KG1 (cell line): ENCODE data around the gene PEDS1.
A peak's percentile ranks its signal among the peaks of the same experiment; 100 is the strongest.
"Not testable (repeated sequence)": the region's sequence is repeated elsewhere in the genome, so short reads cannot be mapped to it uniquely, and the experiment has no call there.

Experiments
- DNase-seq: peaks from one replicate; lab custom pipeline; 2025; lab: John Stamatoyannopoulos, UW

PEDS1 gene

GRCh38 chr20:50163570-50164317 lies 10.2 kb upstream of the PEDS1 start:
- no peak for DNase-seq

GRCh38 chr20:50161494-50161893 lies 8.0 kb upstream of the PEDS1 start:
- DNase-seq: not testable (repeated sequence)

- DNase-seq: no peak
Measured at GRCh38 chr20:50153153-50153499, 397 bp downstream of the PEDS1 start.

- DNase-seq: no peak
Measured at GRCh38 chr20:50152394-50153152, 950 bp downstream of the PEDS1 start.

- DNase-seq: no peak
Measured at GRCh38 chr20:50151034-50151743, 2.3 kb downstream of the PEDS1 start.

- no peak for DNase-seq
Measured at GRCh38 chr20:50149481-50150254, 3.9 kb downstream of the PEDS1 start.

GRCh38 chr20:50146732-50147662 lies 6.5 kb downstream of the PEDS1 start:
- DNase-seq: peak; percentile 39

- DNase-seq: no peak
Measured at GRCh38 chr20:50146214-50146613, 7.3 kb downstream of the PEDS1 start.

- DNase-seq: no peak
Measured at GRCh38 chr20:50145566-50145965, 8.0 kb downstream of the PEDS1 start.

- DNase-seq: no peak
Measured at GRCh38 chr20:50144362-50144761, 9.2 kb downstream of the PEDS1 start.

- no peak for DNase-seq
Measured at GRCh38 chr20:50142812-50143211, 10.7 kb downstream of the PEDS1 start.

GRCh38 chr20:50141811-50142561 lies 11.5 kb downstream of the PEDS1 start:
- no peak for DNase-seq

GRCh38 chr20:50141018-50141675 lies 12.4 kb downstream of the PEDS1 start:
- DNase-seq: no peak

- DNase-seq: no peak
Measured at GRCh38 chr20:50140339-50140859, 13.1 kb downstream of the PEDS1 start.

- no peak for DNase-seq
Measured at GRCh38 chr20:50138479-50139393, 14.8 kb downstream of the PEDS1 start.

GRCh38 chr20:50138120-50138478 lies 15.4 kb downstream of the PEDS1 start:
- DNase-seq: no peak

- DNase-seq: not testable (repeated sequence)
Measured at GRCh38 chr20:50137702-50138101, 15.8 kb downstream of the PEDS1 start.

GRCh38 chr20:50136822-50137599 lies 16.5 kb downstream of the PEDS1 start:
- no peak for DNase-seq
